Regular cardiac myocyte (primary cell): Measurements from ENCODE around the gene SPTLC3. TPM values are rescaled to one million over a fixed set of nuclear protein-coding genes. Genes with fewer than 3 reads are reported as not detected.

Source experiments
- total RNA-seq: library from RNA; depleted of rRNA; stranded (reverse); fragments of >200 nt; gene quantifications from 2 replicates; pipeline ENCODE4 v1.2.3, GENCODE V29; 2014

The SPTLC3 gene
- total RNA-seq: 3.1 and 5.9 TPM in 2 replicates

GRCh38 chr20:13008761-13009681, at the start of gene SPTLC3:
TSS of gene SPTLC3 (plus strand) at chr20:13008972. CDS start at chr20:13009268, 296 bp downstream.

Other genes with a start within 250 kb of the SPTLC3 start
- not detected in 2 replicates for gene ISM1, start 212.3 kb downstream of the SPTLC3 start, total RNA-seq